WTC11 (cell line): ENCODE data around the gene HSDL2. TPM values are rescaled to one million over a fixed set of nuclear protein-coding genes. Genes with fewer than 3 reads are reported as not detected.

ENCODE experiments used
- AFF4 ChIP-seq: sonication (generic); formaldehyde crosslinking; IDR thresholded peaks from 2 replicates; pipeline ENCODE4 v1.8.1; 2023; ENCODE audit warnings: mild to moderate bottlenecking, missing genetic modification reagents, borderline replicate concordance
- CBFB ChIP-seq: sonication (generic); formaldehyde crosslinking; IDR thresholded peaks from 2 replicates; pipeline ENCODE4 v1.8.1; 2022; ENCODE audit warnings: mild to moderate bottlenecking, low read depth, missing genetic modification reagents
- CDX4 ChIP-seq: fragments of 250-450 bp; sonication (Bioruptor Pico); IDR thresholded peaks from 2 replicates; pipeline ENCODE4 v1.9.0; 2021; ENCODE audit warnings: moderate library complexity, mild to moderate bottlenecking, inconsistent platforms, borderline replicate concordance
- CREB1 ChIP-seq: sonication (generic); formaldehyde crosslinking; IDR thresholded peaks from 2 replicates; pipeline ENCODE4 v1.8.0; 2023; ENCODE audit warnings: mild to moderate bottlenecking, missing genetic modification reagents
- E2F5 ChIP-seq: sonication (generic); formaldehyde crosslinking; IDR thresholded peaks from 2 replicates; pipeline ENCODE4 v1.8.1; 2022; ENCODE audit warnings: mild to moderate bottlenecking, moderate library complexity, missing genetic modification reagents
- EMX1 ChIP-seq: fragments of 250-450 bp; sonication (Bioruptor Pico); IDR thresholded peaks from 2 replicates; pipeline ENCODE4 v1.8.0; 2021; ENCODE audit warnings: mild to moderate bottlenecking
- ESRRA ChIP-seq: sonication (generic); formaldehyde crosslinking; IDR thresholded peaks from 2 replicates; pipeline ENCODE4 v1.8.1; 2022; ENCODE audit warnings: mild to moderate bottlenecking, missing genetic modification reagents, borderline replicate concordance
- ETV6 ChIP-seq: sonication (generic); formaldehyde crosslinking; IDR thresholded peaks from 2 replicates; pipeline ENCODE4 v1.8.1; 2022; ENCODE audit warnings: mild to moderate bottlenecking, missing genetic modification reagents
- GABPB1 ChIP-seq: sonication (generic); formaldehyde crosslinking; IDR thresholded peaks from 2 replicates; pipeline ENCODE4 v1.8.1; 2023; ENCODE audit warnings: mild to moderate bottlenecking, missing genetic modification reagents
- IRF2 ChIP-seq: sonication (generic); formaldehyde crosslinking; IDR thresholded peaks from 2 replicates; pipeline ENCODE4 v1.8.0; 2022; ENCODE audit warnings: low read depth, missing genetic modification reagents, borderline replicate concordance
- JUN ChIP-seq: sonication (generic); formaldehyde crosslinking; IDR thresholded peaks from 2 replicates; pipeline ENCODE4 v1.8.0; 2023; ENCODE audit warnings: mild to moderate bottlenecking, missing genetic modification reagents
- MXD4 ChIP-seq: fragments of 250-450 bp; sonication (Bioruptor Pico); IDR thresholded peaks from 2 replicates; pipeline ENCODE4 v1.8.0; 2021; ENCODE audit warnings: mild to moderate bottlenecking, moderate library complexity, borderline replicate concordance
- NFATC4 ChIP-seq: fragments of 250-450 bp; sonication (Bioruptor Pico); IDR thresholded peaks from 2 replicates; pipeline ENCODE4 v1.9.0; 2021; ENCODE audit warnings: mild to moderate bottlenecking
- NFE2L1 ChIP-seq: sonication (generic); formaldehyde crosslinking; IDR thresholded peaks from 2 replicates; pipeline ENCODE4 v1.8.1; 2023; ENCODE audit warnings: missing genetic modification reagents
- NR2C2 ChIP-seq: sonication (generic); formaldehyde crosslinking; IDR thresholded peaks from 2 replicates; pipeline ENCODE4 v1.8.0; 2022; ENCODE audit warnings: mild to moderate bottlenecking, missing genetic modification reagents
- OVOL2 ChIP-seq: fragments of 250-450 bp; sonication (Bioruptor Pico); IDR thresholded peaks from 2 replicates; pipeline ENCODE4 v1.9.0; 2021; ENCODE audit warnings: mild to moderate bottlenecking, borderline replicate concordance
- PRDM15 ChIP-seq: sonication (generic); formaldehyde crosslinking; IDR thresholded peaks from 2 replicates; pipeline ENCODE4 v1.8.0; 2022; ENCODE audit warnings: missing genetic modification reagents
- PRRX2 ChIP-seq: fragments of 250-450 bp; sonication (Bioruptor Pico); IDR thresholded peaks from 2 replicates; pipeline ENCODE4 v1.8.0; 2021; ENCODE audit warnings: mild to moderate bottlenecking
- SMAD3 ChIP-seq: sonication (generic); formaldehyde crosslinking; IDR thresholded peaks from 2 replicates; pipeline ENCODE4 v1.8.0; 2022; ENCODE audit warnings: missing genetic modification reagents, mild to moderate bottlenecking, borderline replicate concordance
- STAT6 ChIP-seq: sonication (generic); formaldehyde crosslinking; conservative IDR thresholded peaks from 2 replicates; pipeline ENCODE4 v1.8.1; 2023; ENCODE audit warnings: mild to moderate bottlenecking, low read depth, missing genetic modification reagents, moderate library complexity
- ZBTB21 ChIP-seq: sonication (generic); formaldehyde crosslinking; IDR thresholded peaks from 2 replicates; pipeline ENCODE4 v1.8.1; 2023; ENCODE audit warnings: mild to moderate bottlenecking, missing genetic modification reagents, borderline replicate concordance
- ZNF121 ChIP-seq: sonication (generic); formaldehyde crosslinking; IDR thresholded peaks from 2 replicates; pipeline ENCODE4 v1.8.0; 2023; ENCODE audit warnings: missing genetic modification reagents
- ZNF317 ChIP-seq: sonication (generic); formaldehyde crosslinking; IDR thresholded peaks from 2 replicates; pipeline ENCODE4 v1.8.1; 2023; ENCODE audit warnings: low read depth, mild to moderate bottlenecking, moderate library complexity, missing genetic modification reagents, borderline replicate concordance
- ZNF396 ChIP-seq: fragments of 250-450 bp; sonication (Bioruptor Pico); IDR thresholded peaks from 2 replicates; pipeline ENCODE4 v1.8.0; 2021; ENCODE audit warnings: mild to moderate bottlenecking, moderate library complexity, borderline replicate concordance
- ZSCAN18 ChIP-seq: fragments of 250-450 bp; sonication (Bioruptor Pico); IDR thresholded peaks from 2 replicates; pipeline ENCODE4 v2.1.2; 2022; ENCODE audit warnings: mild to moderate bottlenecking, moderate library complexity
- total RNA-seq: library from RNA; stranded (reverse); gene quantifications from 3 replicates; pipeline ENCODE4 v1.2.3, GENCODE V29; 2021

The HSDL2 gene
- total RNA-seq, 1 experiment from 2014 or later = 13.8 TPM

GRCh38 chr9:112486221-112487007, 106.5 kb downstream of the HSDL2 start, which contains the start of gene KIAA1958 (continued):
- TF ChIP-seq OVOL2 (CRISPR knock-in tag) = no peak
- no peak for TF ChIP-seq NFATC4 (CRISPR knock-in tag)
- TF ChIP-seq GABPB1 (CRISPR knock-in tag) = 0 out of 2 replicates have a peak, but pooled peaks have one; percentile 51
- no peak for TF ChIP-seq EMX1
- no peak for TF ChIP-seq PRDM15 (CRISPR knock-in tag)
- TF ChIP-seq AFF4 (CRISPR knock-in tag) = no peak
- no peak for TF ChIP-seq ZNF317 (CRISPR knock-in tag)
- TF ChIP-seq NFE2L1 = peak; percentile 65
- no peak for TF ChIP-seq STAT6 (CRISPR knock-in tag)
- no peak for TF ChIP-seq PRRX2 (CRISPR knock-in tag)
- no peak for TF ChIP-seq ZSCAN18 (CRISPR knock-in tag)
- TF ChIP-seq ZNF121 (CRISPR knock-in tag) = no peak; the same call in 1 of the 2 replicates
- no peak for TF ChIP-seq MXD4
- TF ChIP-seq ZBTB21 (CRISPR knock-in tag) = 0 out of 2 replicates have a peak, but pooled peaks have one; percentile 89
- peak; percentile 91; the same call in 1 of the 2 replicates for TF ChIP-seq SMAD3
- TF ChIP-seq JUN (CRISPR knock-in tag) = peak; percentile 44; the same call in 1 of the 2 replicates
- no peak for TF ChIP-seq IRF2
- TF ChIP-seq CBFB (CRISPR knock-in tag) = peak; percentile 87; the same call in 1 of the 2 replicates
- TF ChIP-seq NR2C2 (CRISPR knock-in tag) = no peak
- no peak for TF ChIP-seq CDX4 (CRISPR knock-in tag)
- no peak for TF ChIP-seq E2F5
- TF ChIP-seq ETV6 (CRISPR knock-in tag) = no peak
- TF ChIP-seq CREB1 (CRISPR knock-in tag) = peak; percentile 76
- TF ChIP-seq ZNF396 (CRISPR knock-in tag) = no peak
- TF ChIP-seq ESRRA (CRISPR knock-in tag) = no peak
